ENCODE data around the gene TMEM43.

TMEM43 gene

GRCh38 chr3:14131134-14131533 lies 6.3 kb downstream of the TMEM43 start:
- no peak for TF ChIP-seq CTCF (conservative IDR thresholded peaks at IDR 0.05)
- peak overlapping the region; percentile 3; the same call in 1 of the 2 replicates for H3K27ac ChIP-seq

GRCh38 chr3:14132120-14132519 lies 7.3 kb downstream of the TMEM43 start:
- H3K27ac ChIP-seq, result no peak overlapping the region
- TF ChIP-seq CTCF (conservative IDR thresholded peaks at IDR 0.05), result no peak

GRCh38 chr3:14132689-14133088 lies 7.8 kb downstream of the TMEM43 start:
- H3K27ac ChIP-seq, result no peak overlapping the region
- no peak for TF ChIP-seq CTCF (conservative IDR thresholded peaks at IDR 0.05)

- no peak overlapping the region for H3K27ac ChIP-seq
- TF ChIP-seq CTCF (conservative IDR thresholded peaks at IDR 0.05), result no peak
Observed at GRCh38 chr3:14133188-14133800, 8.4 kb downstream of the TMEM43 start.

GRCh38 chr3:14133876-14134275 lies 9.0 kb downstream of the TMEM43 start:
- H3K27ac ChIP-seq, result no peak overlapping the region
- TF ChIP-seq CTCF (conservative IDR thresholded peaks at IDR 0.05), result no peak

GRCh38 chr3:14134291-14134690 lies 9.4 kb downstream of the TMEM43 start:
- no peak overlapping the region for H3K27ac ChIP-seq
- no peak for TF ChIP-seq CTCF (conservative IDR thresholded peaks at IDR 0.05)

- no peak overlapping the region for H3K27ac ChIP-seq
- no peak for TF ChIP-seq CTCF (conservative IDR thresholded peaks at IDR 0.05)
Observed at GRCh38 chr3:14135581-14135980, 10.7 kb downstream of the TMEM43 start.

Measured in VCaP (cell line).